DLD1 (cell line): ENCODE results near the gene PLIN1.
"Not testable (repeated sequence)": the region's sequence is repeated elsewhere in the genome, so short reads cannot be mapped to it uniquely, and the experiment has no call there.

Experiments
- in situ Hi-C: cut with HindIII; loops from 2 replicates; pipeline ENCODE4 v1.10.0; 2017; ENCODE audit warnings: low sequenced_read_pairs

Gene PLIN1

GRCh38 chr15:89679212-89679611 is at the start of gene PLIN1:
Gene PLIN1, minus strand, starts transcription at chr15:89679367. Its CDS starts 1,878 bp downstream, at chr15:89677489.
- in situ Hi-C loops: no loop called here

- in situ Hi-C loops: no loop called here
Observed at GRCh38 chr15:89728254-89728653, 49.1 kb upstream of the PLIN1 start.

- in situ Hi-C loops: no loop called here
Observed at GRCh38 chr15:89725064-89725463, 45.9 kb upstream of the PLIN1 start.

GRCh38 chr15:89724621-89725020 is 45.5 kb upstream of the PLIN1 start:
- in situ Hi-C loops: no loop called here

GRCh38 chr15:89723031-89723430 is 43.9 kb upstream of the PLIN1 start:
- in situ Hi-C loops: no loop called here

GRCh38 chr15:89714775-89715174 is 35.6 kb upstream of the PLIN1 start:
- in situ Hi-C loops: no loop called here

- in situ Hi-C loops: no loop called here
Observed at GRCh38 chr15:89707577-89707976, 28.4 kb upstream of the PLIN1 start.

- in situ Hi-C loops: no loop called here
Observed at GRCh38 chr15:89704411-89704810, 25.2 kb upstream of the PLIN1 start.

- in situ Hi-C loops: no loop called here
Observed at GRCh38 chr15:89695198-89695597, 16.0 kb upstream of the PLIN1 start.

GRCh38 chr15:89693696-89694095 is 14.5 kb upstream of the PLIN1 start:
- in situ Hi-C loops: no loop called here

GRCh38 chr15:89693091-89693490 is 13.9 kb upstream of the PLIN1 start:
- in situ Hi-C loops: no loop called here

- in situ Hi-C loops: no loop called here
Observed at GRCh38 chr15:89690276-89691218, 11.4 kb upstream of the PLIN1 start, which contains the start of the genes PEX11A and WDR93. Gene PEX11A, minus strand, starts transcription at chr15:89690754. Its CDS starts 122 bp downstream, at chr15:89690632. Gene WDR93, plus strand, starts transcription at chr15:89690811. Its CDS starts 10,936 bp downstream, at chr15:89701747.

- in situ Hi-C loops: not testable (repeated sequence)
Observed at GRCh38 chr15:89689930-89690275, 10.7 kb upstream of the PLIN1 start.

GRCh38 chr15:89686522-89686921 is 7.4 kb upstream of the PLIN1 start:
- in situ Hi-C loops: no loop called here

- in situ Hi-C loops: no loop called here
Observed at GRCh38 chr15:89685995-89686394, 6.8 kb upstream of the PLIN1 start.

GRCh38 chr15:89681146-89681545 is 2.0 kb upstream of the PLIN1 start:
- in situ Hi-C loops: no loop called here

GRCh38 chr15:89680282-89680873 is 1.2 kb upstream of the PLIN1 start:
- in situ Hi-C loops: no loop called here

- in situ Hi-C loops: no loop called here
Observed at GRCh38 chr15:89677381-89677780, 1.8 kb downstream of the PLIN1 start.

GRCh38 chr15:89675606-89676005 is 3.6 kb downstream of the PLIN1 start:
- in situ Hi-C loops: no loop called here

- in situ Hi-C loops: no loop called here
Observed at GRCh38 chr15:89674526-89674925, 4.6 kb downstream of the PLIN1 start.

- in situ Hi-C loops: no loop called here
Observed at GRCh38 chr15:89673165-89673512, 6.0 kb downstream of the PLIN1 start.
